ENCODE results near the gene TNRC6A. TPM values are rescaled to one million over a fixed set of nuclear protein-coding genes. Genes with fewer than 3 reads are reported as not detected.

The TNRC6A gene
- total RNA-seq, 1 donor from 2014 or later: 79.6 TPM

- Mint-ChIP-seq H3K36me3 (ENCODE audit: low read depth) (peaks cover 14% of the 10 kb centered on the region), H3K27ac (ENCODE audit: unreplicated experiment) (no peak overlapping the region)
Observed at GRCh38 chr16:24822542-24822941, 93.1 kb downstream of the TNRC6A start.

GRCh38 chr16:24822974-24823373 lies 93.5 kb downstream of the TNRC6A start:
- Mint-ChIP-seq H3K4me1 (no peaks in the 10 kb centered on the region), H3K9me3 (no peaks in the 10 kb centered on the region), H3K27me3 (ENCODE audit: low read depth) (no peaks in the 10 kb centered on the region), H3K36me3 (ENCODE audit: low read depth) (peaks cover 14% of the 10 kb centered on the region), H3K27ac (ENCODE audit: unreplicated experiment) (no peak overlapping the region), H3K4me3 (no peak overlapping the region)
- no peak for DNase-seq (ENCODE audit: low read depth, low spot score)
- TF ChIP-seq CTCF (conservative IDR thresholded peaks at IDR 0.05): no peak

More at GRCh38 chr16:24822542-24822941, 93.1 kb downstream of the TNRC6A start:
- no peak for TF ChIP-seq CTCF (conservative IDR thresholded peaks at IDR 0.05)
- no peak for DNase-seq (ENCODE audit: low read depth, low spot score)
- H3K9me3 Mint-ChIP-seq: no peaks in the 10 kb centered on the region
- H3K27me3 Mint-ChIP-seq (ENCODE audit: low read depth): no peaks in the 10 kb centered on the region
- no peak overlapping the region for H3K4me3 Mint-ChIP-seq
- no peaks in the 10 kb centered on the region for H3K4me1 Mint-ChIP-seq

GRCh38 chr16:24825696-24826095 lies 96.2 kb downstream of the TNRC6A start:
- TF ChIP-seq CTCF (conservative IDR thresholded peaks at IDR 0.05): no peak
- DNase-seq (ENCODE audit: low read depth, low spot score): no peak
- Mint-ChIP-seq H3K27me3 (ENCODE audit: low read depth) (no peaks in the 10 kb centered on the region), H3K4me1 (no peaks in the 10 kb centered on the region), H3K36me3 (ENCODE audit: low read depth) (peaks cover 10% of the 10 kb centered on the region), H3K4me3 (no peak overlapping the region), H3K9me3 (no peaks in the 10 kb centered on the region), H3K27ac (ENCODE audit: unreplicated experiment) (no peak overlapping the region)

- Mint-ChIP-seq H3K27ac (ENCODE audit: unreplicated experiment) (no peak overlapping the region), H3K36me3 (ENCODE audit: low read depth) (peaks cover 10% of the 10 kb centered on the region), H3K27me3 (ENCODE audit: low read depth) (no peaks in the 10 kb centered on the region)
Observed at GRCh38 chr16:24826096-24826690, 96.7 kb downstream of the TNRC6A start.

GRCh38 chr16:24826817-24827566 lies 97.5 kb downstream of the TNRC6A start:
- no peak for DNase-seq (ENCODE audit: low read depth, low spot score)
- no peaks in the 10 kb centered on the region for H3K4me1 Mint-ChIP-seq
- H3K9me3 Mint-ChIP-seq: no peaks in the 10 kb centered on the region
- H3K4me3 Mint-ChIP-seq: no peak overlapping the region
- no peak for TF ChIP-seq CTCF (conservative IDR thresholded peaks at IDR 0.05)
- no peaks in the 10 kb centered on the region for H3K27me3 Mint-ChIP-seq (ENCODE audit: low read depth)
- peaks cover 10% of the 10 kb centered on the region for H3K36me3 Mint-ChIP-seq (ENCODE audit: low read depth)
- no peak overlapping the region for H3K27ac Mint-ChIP-seq (ENCODE audit: unreplicated experiment)

More at GRCh38 chr16:24826096-24826690, 96.7 kb downstream of the TNRC6A start:
- DNase-seq (ENCODE audit: low read depth, low spot score): no peak
- no peak for TF ChIP-seq CTCF (conservative IDR thresholded peaks at IDR 0.05)
- Mint-ChIP-seq H3K4me1 (no peaks in the 10 kb centered on the region), H3K9me3 (no peaks in the 10 kb centered on the region), H3K4me3 (no peak overlapping the region)
